Mesenchymal stem cell (in vitro differentiated cells and primary cell): ENCODE data around the gene NKX6-1. TPM values are rescaled to one million over a fixed set of nuclear protein-coding genes. Genes with fewer than 3 reads are reported as not detected.

Experiments
- DNase-seq: peaks from one replicate; pipeline ENCODE4 v3.0.0-alpha.2; 2013
- H2AFZ ChIP-seq: one replicate; pipeline ENCODE4 v1.6.1; 2013; ENCODE audit warnings: low read depth, mild to moderate bottlenecking, control low read depth, inconsistent platforms, low read length, moderate library complexity
- H2AK5ac ChIP-seq: 2 replicates; pipeline ENCODE4 v1.6.1; 2013; ENCODE audit warnings: low read length, moderate library complexity, mild to moderate bottlenecking, inconsistent platforms; ENCODE audit not compliant: severe bottlenecking
- H2BK120ac ChIP-seq: one replicate; pipeline ENCODE4 v1.6.1; 2013; ENCODE audit warnings: low read depth, mild to moderate bottlenecking, inconsistent platforms, low read length, moderate library complexity
- H2BK12ac ChIP-seq, 2 experiments: one replicate each; pipeline ENCODE4 v1.6.1; 2013; ENCODE audit warnings: inconsistent platforms in 2 of 2, low read length in 2 of 2, mild to moderate bottlenecking in 2 of 2, moderate library complexity in 2 of 2, control low read depth in 1 of 2
- H2BK15ac ChIP-seq: one replicate; pipeline ENCODE4 v1.6.1; 2013; ENCODE audit warnings: mild to moderate bottlenecking, low read depth, inconsistent platforms; ENCODE audit not compliant: poor library complexity, severe bottlenecking
- H2BK5ac ChIP-seq: 2 replicates; pipeline ENCODE4 v1.6.1; 2013; ENCODE audit warnings: low read depth, mild to moderate bottlenecking, low read length, control low read depth, inconsistent platforms; ENCODE audit not compliant: poor library complexity, severe bottlenecking
- H3K14ac ChIP-seq, 2 experiments: one replicate each; pipeline ENCODE4 v1.6.1; 2013; ENCODE audit warnings: inconsistent platforms in 2 of 2, low read length in 2 of 2, control low read depth in 1 of 2, mild to moderate bottlenecking in 1 of 2, moderate library complexity in 1 of 2
- H3K18ac ChIP-seq, 2 experiments: one replicate each; pipeline ENCODE4 v1.6.1; 2013; ENCODE audit warnings: inconsistent platforms in 2 of 2, low read length in 2 of 2, control low read depth in 1 of 2, low read depth in 1 of 2, mild to moderate bottlenecking in 1 of 2
- H3K23ac ChIP-seq, 2 experiments: one replicate each; pipeline ENCODE4 v1.6.1; 2013; ENCODE audit warnings: inconsistent platforms in 2 of 2, low read length in 2 of 2, mild to moderate bottlenecking in 2 of 2, moderate library complexity in 2 of 2, control low read depth in 1 of 2
- H3K27ac ChIP-seq: 2 replicates; pipeline ENCODE4 v1.5.1; 2013; ENCODE audit warnings: mild to moderate bottlenecking, moderate library complexity, low read length, control low read depth, inconsistent platforms; ENCODE audit not compliant: poor library complexity, severe bottlenecking
- H3K27me3 ChIP-seq, 2 experiments: 2 replicates each; pipeline versions ENCODE4 v1.6.1 to v1.7.0; 2013; ENCODE audit warnings: low read length in 2 of 2, mild to moderate bottlenecking in 2 of 2, moderate library complexity in 2 of 2, control low read depth in 1 of 2, inconsistent platforms in 1 of 2; ENCODE audit not compliant: control insufficient read depth in 1 of 2, insufficient read depth in 1 of 2
- H3K36me3 ChIP-seq, 2 experiments: 2 replicates each; pipeline versions ENCODE4 v1.6.1 to v1.7.0; 2013; ENCODE audit warnings: low read length in 2 of 2, control low read depth in 1 of 2, inconsistent platforms in 1 of 2, low read depth in 1 of 2, mild to moderate bottlenecking in 1 of 2; ENCODE audit not compliant: insufficient read depth in 2 of 2, control insufficient read depth in 1 of 2
- H3K4ac ChIP-seq, 2 experiments: one replicate each; pipeline ENCODE4 v1.6.1; 2013; ENCODE audit warnings: inconsistent platforms in 2 of 2, low read length in 2 of 2, mild to moderate bottlenecking in 2 of 2, moderate library complexity in 2 of 2, control low read depth in 1 of 2, low read depth in 1 of 2
- H3K4me1 ChIP-seq: 2 replicates; pipeline ENCODE4 v1.6.1; 2013; ENCODE audit warnings: low read depth, low read length, control low read depth; ENCODE audit not compliant: control insufficient read depth, insufficient read depth
- H3K4me2 ChIP-seq: 2 replicates; pipeline ENCODE4 v1.6.1; 2013; ENCODE audit warnings: low read length, mild to moderate bottlenecking, inconsistent platforms; ENCODE audit not compliant: poor library complexity, severe bottlenecking
- H3K4me3 ChIP-seq, 2 experiments: 2 replicates each; pipeline versions ENCODE4 v1.5.1 to v1.7.0; 2013; ENCODE audit warnings: low read length in 2 of 2, mild to moderate bottlenecking in 2 of 2, control low read depth in 1 of 2, low read depth in 1 of 2; ENCODE audit not compliant: insufficient read depth in 1 of 2
- H3K79me1 ChIP-seq: replicated peaks from 2 replicates; pipeline ENCODE4 v1.6.1; 2013; ENCODE audit warnings: mild to moderate bottlenecking, control low read depth, low read length, inconsistent platforms; ENCODE audit not compliant: poor library complexity, severe bottlenecking
- H3K9ac ChIP-seq: 2 replicates; pipeline ENCODE4 v1.7.0; 2013; ENCODE audit warnings: mild to moderate bottlenecking, low read length, moderate library complexity
- H3K9me3 ChIP-seq: 2 replicates; pipeline ENCODE4 v1.7.0; 2013; ENCODE audit warnings: mild to moderate bottlenecking, low read length; ENCODE audit not compliant: control insufficient read depth
- H4K8ac ChIP-seq: one replicate; pipeline ENCODE4 v1.6.1; 2013; ENCODE audit warnings: inconsistent platforms, mild to moderate bottlenecking, low read length, moderate library complexity
- H4K91ac ChIP-seq: one replicate; pipeline ENCODE4 v1.6.1; 2013; ENCODE audit warnings: mild to moderate bottlenecking, low read length, inconsistent platforms
- WGBS: methylation state at CpG from one replicate; pipeline ENCODE4 v1.1.7; 2013; ENCODE audit warnings: mixed read lengths; 5-methylcytosine and 5-hydroxymethylcytosine counted together
- polyA plus RNA-seq, 2 experiments: library from polyadenylated mRNA; stranded (reverse); fragments of 200-250 nt; gene quantifications; one replicate each; pipeline ENCODE4 v1.2.3, GENCODE V29; 2013

The NKX6-1 gene
- polyA plus RNA-seq (2013, experiment 1 of 2) = not detected
- polyA plus RNA-seq (2013, experiment 2 of 2) = not detected

DNA sequence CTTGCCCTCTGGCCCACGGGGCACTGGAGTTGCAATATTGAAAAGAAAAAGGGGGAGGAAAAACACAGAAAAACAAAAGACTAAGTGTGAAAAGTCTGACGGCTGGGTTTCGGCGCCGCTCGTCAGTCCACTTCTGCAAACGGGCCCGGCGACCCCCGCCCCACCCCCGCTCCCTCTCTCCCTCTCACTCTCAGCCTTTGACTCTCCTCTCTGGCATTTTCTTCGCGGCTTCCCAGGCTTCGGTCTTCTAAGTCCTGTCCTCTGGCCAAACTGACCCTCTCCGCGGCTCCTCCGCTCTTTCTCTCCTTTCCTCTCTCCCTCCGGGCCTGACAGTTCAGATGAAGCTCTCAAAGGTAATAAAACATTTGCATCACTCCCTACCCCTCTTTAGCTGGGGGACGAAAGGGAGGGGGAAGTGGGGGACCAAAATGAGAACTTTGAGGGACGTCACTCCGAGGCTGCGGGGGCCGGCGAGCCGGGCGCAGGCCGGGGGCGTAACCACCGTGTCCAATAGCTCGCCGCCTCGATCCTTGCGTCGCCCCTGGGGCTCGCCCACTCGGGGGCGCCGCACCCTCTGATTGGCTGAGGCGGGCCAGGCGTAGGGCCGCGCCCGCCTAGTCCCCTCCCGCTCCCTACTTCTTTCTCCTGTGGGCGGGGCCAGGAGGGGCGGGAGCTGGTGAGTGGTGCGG is at the start of gene NKX6-1:
NKX6-1 (minus strand) TSS at position 358 of the 689 bp plus-strand sequence. CDS start 1,064 bp downstream, outside the sequence.
- Histone ChIP-seq H3K4me3 (peak within 1 kb of the TSS; percentile 50 to 78), H2AFZ (peak within 1 kb of the TSS; percentile 3), H3K9me3 (no peaks in the 10 kb centered on the region), H3K4ac (no peak within 1 kb of the TSS), H3K4me1 (peaks cover 34% of the 10 kb centered on the region), H2BK5ac (no peak within 1 kb of the TSS), H3K23ac (peak within 1 kb of the TSS in 1 of 2 experiments; percentile 32), H3K27me3 (peaks cover 76 to 97% of the 10 kb centered on the region in 2 experiments), H2BK120ac (no peak within 1 kb of the TSS), H3K27ac (no peak within 1 kb of the TSS), H3K18ac (no peak within 1 kb of the TSS), H2BK15ac (no peak within 1 kb of the TSS), H3K14ac (no peak within 1 kb of the TSS), H3K9ac (peak within 1 kb of the TSS; percentile 6), H3K36me3 (no peaks in the 10 kb centered on the region), H2AK5ac (no peak within 1 kb of the TSS), H3K4me2 (peak within 1 kb of the TSS; percentile 91), H4K91ac (no peak within 1 kb of the TSS), H3K79me1 (no peaks in the 10 kb centered on the region), H4K8ac (no peak within 1 kb of the TSS), H2BK12ac (no peak within 1 kb of the TSS)
- WGBS = 2% methylated on average over 31 of the region's 47 CpGs
- peak; percentile 56 for DNase-seq

DNA sequence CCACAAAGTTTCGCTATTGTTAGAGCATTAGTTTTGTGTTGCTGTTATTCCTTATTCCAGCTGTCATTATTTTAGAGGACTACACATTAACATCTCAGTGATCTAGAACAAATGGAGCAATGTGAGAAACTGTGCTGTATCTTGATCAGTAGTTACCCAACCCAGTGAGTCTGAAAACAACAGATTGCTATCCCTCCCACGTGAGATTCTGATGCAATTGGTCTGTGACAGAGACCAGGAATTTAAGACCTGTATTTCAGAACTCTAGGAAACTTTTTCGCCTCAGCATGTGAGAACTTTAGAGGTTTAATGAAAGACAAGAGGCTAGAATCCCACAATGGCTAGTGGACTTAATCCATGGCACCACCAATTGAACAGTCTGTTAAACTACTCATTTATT is 48.1 kb upstream of the NKX6-1 start:
- H2BK120ac ChIP-seq = no peak overlapping the region
- no peaks in the 10 kb centered on the region for H3K4me1 ChIP-seq
- H3K36me3 ChIP-seq = no peaks in the 10 kb centered on the region
- H3K4me2 ChIP-seq = no peak overlapping the region
- no peak for DNase-seq
- WGBS = 63% methylated on average over 2 of the region's 3 CpGs
- no peak overlapping the region for H3K14ac ChIP-seq
- no peak overlapping the region for H2BK15ac ChIP-seq
- no peak overlapping the region for H2BK12ac ChIP-seq
- H3K79me1 ChIP-seq = no peaks in the 10 kb centered on the region
- H2AFZ ChIP-seq = no peak overlapping the region
- no peak overlapping the region for H3K27ac ChIP-seq
- H3K9me3 ChIP-seq = no peaks in the 10 kb centered on the region
- no peak overlapping the region for H3K4ac ChIP-seq
- H3K4me3 ChIP-seq = no peak overlapping the region
- H3K9ac ChIP-seq = no peak overlapping the region
- H3K23ac ChIP-seq = no peak overlapping the region
- no peak overlapping the region for H2AK5ac ChIP-seq
- peaks cover 0 to 15% of the 10 kb centered on the region in 2 experiments for H3K27me3 ChIP-seq
- H3K18ac ChIP-seq = no peak overlapping the region
- H2BK5ac ChIP-seq = no peak overlapping the region
- H4K8ac ChIP-seq = no peak overlapping the region
- no peak overlapping the region for H4K91ac ChIP-seq

- H2BK120ac ChIP-seq = no peak overlapping the region
- no peak overlapping the region for H2AK5ac ChIP-seq
- no peak overlapping the region for H3K18ac ChIP-seq
- no peak overlapping the region for H3K23ac ChIP-seq
- no peak overlapping the region for H3K4ac ChIP-seq
- H3K36me3 ChIP-seq = no peaks in the 10 kb centered on the region
- peaks cover 0 to 5% of the 10 kb centered on the region in 2 experiments for H3K27me3 ChIP-seq
- H3K14ac ChIP-seq = no peak overlapping the region
- no peak overlapping the region for H3K4me3 ChIP-seq
- no peaks in the 10 kb centered on the region for H3K79me1 ChIP-seq
- H2AFZ ChIP-seq = no peak overlapping the region
- no peak overlapping the region for H2BK5ac ChIP-seq
- H2BK12ac ChIP-seq = no peak overlapping the region
- no peak overlapping the region for H4K8ac ChIP-seq
- 70% methylated on average over 5 of the region's 5 CpGs for WGBS
- no peak overlapping the region for H3K4me2 ChIP-seq
- DNase-seq = no peak
- H3K27ac ChIP-seq = no peak overlapping the region
- H3K4me1 ChIP-seq = no peaks in the 10 kb centered on the region
- no peaks in the 10 kb centered on the region for H3K9me3 ChIP-seq
- H4K91ac ChIP-seq = no peak overlapping the region
- no peak overlapping the region for H3K9ac ChIP-seq
- no peak overlapping the region for H2BK15ac ChIP-seq
Measured at GRCh38 chr4:84545093-84545492, 46.0 kb upstream of the NKX6-1 start.

- Histone ChIP-seq H3K4me2 (no peak overlapping the region), H3K23ac (no peak overlapping the region), H2BK15ac (no peak overlapping the region), H3K27me3 (no peaks in the 10 kb centered on the region), H2AFZ (no peak overlapping the region), H2BK12ac (no peak overlapping the region), H3K9me3 (peaks cover 6% of the 10 kb centered on the region), H2BK120ac (no peak overlapping the region), H3K18ac (no peak overlapping the region), H3K27ac (no peak overlapping the region), H3K9ac (no peak overlapping the region), H3K4me1 (no peaks in the 10 kb centered on the region), H3K79me1 (no peaks in the 10 kb centered on the region), H2BK5ac (no peak overlapping the region), H3K4me3 (no peak overlapping the region), H3K4ac (no peak overlapping the region), H3K36me3 (no peaks in the 10 kb centered on the region), H4K8ac (no peak overlapping the region), H4K91ac (no peak overlapping the region), H2AK5ac (no peak overlapping the region), H3K14ac (no peak overlapping the region)
- WGBS = 90% methylated on average over 2 of the region's 2 CpGs
- DNase-seq = no peak
Measured at GRCh38 chr4:84535901-84536300, 36.8 kb upstream of the NKX6-1 start.
